ENCODE results near the gene PLCH1.

GRCh38 chr3:155738580-155739076, 6.2 kb downstream of the PLCH1 start:
- no peak for TF ChIP-seq NR2C2 (CRISPR knock-in tag; IDR thresholded peaks at IDR 0.05)
- TF ChIP-seq CTCF (IDR thresholded peaks at IDR 0.05): no peak
- TF ChIP-seq, protein P1, sequence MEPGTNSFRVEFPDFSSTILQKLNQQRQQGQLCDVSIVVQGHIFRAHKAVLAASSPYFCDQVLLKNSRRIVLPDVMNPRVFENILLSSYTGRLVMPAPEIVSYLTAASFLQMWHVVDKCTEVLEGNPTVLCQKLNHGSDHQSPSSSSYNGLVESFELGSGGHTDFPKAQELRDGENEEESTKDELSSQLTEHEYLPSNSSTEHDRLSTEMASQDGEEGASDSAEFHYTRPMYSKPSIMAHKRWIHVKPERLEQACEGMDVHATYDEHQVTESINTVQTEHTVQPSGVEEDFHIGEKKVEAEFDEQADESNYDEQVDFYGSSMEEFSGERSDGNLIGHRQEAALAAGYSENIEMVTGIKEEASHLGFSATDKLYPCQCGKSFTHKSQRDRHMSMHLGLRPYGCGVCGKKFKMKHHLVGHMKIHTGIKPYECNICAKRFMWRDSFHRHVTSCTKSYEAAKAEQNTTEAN (CRISPR knock-in tag; IDR thresholded peaks at IDR 0.05): no peak
- no peak for TF ChIP-seq CREB1 (CRISPR knock-in tag; IDR thresholded peaks at IDR 0.05)
- TF ChIP-seq ATF2 (CRISPR knock-in tag; IDR thresholded peaks at IDR 0.05; ENCODE audit: borderline replicate concordance, low read depth): no peak
